Bronchial epithelial cell (primary cell): ENCODE results near the gene TSLP. TPM values are rescaled to one million over a fixed set of nuclear protein-coding genes. Genes with fewer than 3 reads are reported as not detected.

Experiments used
- DNase-seq: peaks from one replicate; pipeline ENCODE4 v3.0.0-alpha.2; 2010; ENCODE audit warnings: low read depth
- FAIRE-seq: peaks from 2 replicates; lab custom pipeline; 2011; peaks lifted over from hg19 to GRCh38; lab: Jason Lieb, UNC
- H3K27me3 ChIP-seq: 2 replicates; pipeline ENCODE4 v1.5.1; 2011; ENCODE audit warnings: low read length; ENCODE audit not compliant: control insufficient read depth, insufficient read depth
- H3K36me3 ChIP-seq: 2 replicates; pipeline ENCODE4 v1.5.1; 2011; ENCODE audit warnings: low read length; ENCODE audit not compliant: control insufficient read depth, insufficient read depth
- H3K4me3 ChIP-seq: 2 replicates; pipeline ENCODE4 v1.5.1; 2011; ENCODE audit warnings: mild to moderate bottlenecking, low read depth, low read length, control low read depth
- total RNA-seq: library from RNA; depleted of rRNA; stranded (reverse); fragments of >200 nt; gene quantifications from 2 replicates; pipeline ENCODE4 v1.2.1, GENCODE V29; 2014
- TF ChIP-seq, protein P1 (sequence below): IDR thresholded peaks from 2 replicates; pipeline ENCODE4 v1.5.1; 2011; ENCODE audit warnings: mild to moderate bottlenecking, moderate library complexity, low read length, control low read depth, inconsistent platforms; ENCODE audit not compliant: insufficient read depth, severe bottlenecking

TSLP gene
- total RNA-seq, 1 donor from 2014 or later, result 0.79 TPM

DNA sequence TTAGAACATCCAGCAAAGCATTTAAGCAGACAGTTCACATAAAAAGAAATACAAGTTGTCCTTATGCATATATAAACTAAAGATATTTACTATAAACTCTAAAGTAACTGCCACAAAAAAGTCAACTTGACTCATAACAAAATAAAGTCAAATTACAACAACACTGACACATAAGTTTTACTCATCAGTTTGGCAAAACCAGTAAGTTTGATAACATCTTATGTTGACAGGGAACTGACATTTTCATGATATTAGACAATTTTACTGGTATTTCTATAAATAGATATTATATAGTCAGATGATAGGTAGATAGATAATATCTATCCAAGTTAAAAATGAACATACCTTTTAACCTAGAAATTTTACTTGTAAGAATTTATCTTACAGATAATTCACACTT is 9.9 kb upstream of the TSLP start:
- Histone ChIP-seq H3K36me3 (no peaks in the 10 kb centered on the region), H3K27me3 (no peaks in the 10 kb centered on the region), H3K4me3 (no peak overlapping the region)
- DNase-seq (no peak), FAIRE-seq (no peak)
- TF ChIP-seq, protein P1, sequence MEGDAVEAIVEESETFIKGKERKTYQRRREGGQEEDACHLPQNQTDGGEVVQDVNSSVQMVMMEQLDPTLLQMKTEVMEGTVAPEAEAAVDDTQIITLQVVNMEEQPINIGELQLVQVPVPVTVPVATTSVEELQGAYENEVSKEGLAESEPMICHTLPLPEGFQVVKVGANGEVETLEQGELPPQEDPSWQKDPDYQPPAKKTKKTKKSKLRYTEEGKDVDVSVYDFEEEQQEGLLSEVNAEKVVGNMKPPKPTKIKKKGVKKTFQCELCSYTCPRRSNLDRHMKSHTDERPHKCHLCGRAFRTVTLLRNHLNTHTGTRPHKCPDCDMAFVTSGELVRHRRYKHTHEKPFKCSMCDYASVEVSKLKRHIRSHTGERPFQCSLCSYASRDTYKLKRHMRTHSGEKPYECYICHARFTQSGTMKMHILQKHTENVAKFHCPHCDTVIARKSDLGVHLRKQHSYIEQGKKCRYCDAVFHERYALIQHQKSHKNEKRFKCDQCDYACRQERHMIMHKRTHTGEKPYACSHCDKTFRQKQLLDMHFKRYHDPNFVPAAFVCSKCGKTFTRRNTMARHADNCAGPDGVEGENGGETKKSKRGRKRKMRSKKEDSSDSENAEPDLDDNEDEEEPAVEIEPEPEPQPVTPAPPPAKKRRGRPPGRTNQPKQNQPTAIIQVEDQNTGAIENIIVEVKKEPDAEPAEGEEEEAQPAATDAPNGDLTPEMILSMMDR, result no peak

DNA sequence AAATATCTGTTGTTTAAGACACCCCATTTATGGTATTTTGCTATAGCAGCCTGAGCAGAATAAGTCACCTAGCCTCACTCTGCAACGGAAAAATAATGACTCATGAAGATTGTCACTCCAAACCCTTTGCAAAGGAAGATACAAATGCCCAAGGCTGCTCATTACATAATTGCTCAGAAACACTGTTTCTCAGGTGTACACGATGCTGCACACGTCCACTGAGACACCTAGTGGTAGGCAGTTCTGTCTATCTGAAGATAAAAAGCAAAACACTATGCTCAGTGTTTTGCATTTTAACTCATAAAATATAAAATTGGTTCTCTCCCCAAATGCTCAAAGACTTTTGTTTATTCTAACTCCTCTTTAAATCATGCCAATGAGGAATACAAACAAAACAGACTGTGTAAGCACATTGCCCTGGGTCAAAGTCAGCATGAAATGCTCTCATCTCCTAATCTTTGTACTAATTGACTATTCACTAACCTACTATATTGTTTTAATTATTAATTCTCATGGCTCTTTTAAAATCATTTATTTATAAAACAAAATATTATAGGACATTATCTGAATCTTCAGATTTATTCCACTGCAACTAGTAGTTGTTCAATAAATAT is 7.7 kb upstream of the TSLP start:
- H3K27me3 ChIP-seq, result no peaks in the 10 kb centered on the region
- DNase-seq, result peak; percentile 87
- FAIRE-seq, result no peak
- H3K4me3 ChIP-seq, result no peak overlapping the region
- TF ChIP-seq, protein P1, result peak; percentile 77
- no peaks in the 10 kb centered on the region for H3K36me3 ChIP-seq

DNA sequence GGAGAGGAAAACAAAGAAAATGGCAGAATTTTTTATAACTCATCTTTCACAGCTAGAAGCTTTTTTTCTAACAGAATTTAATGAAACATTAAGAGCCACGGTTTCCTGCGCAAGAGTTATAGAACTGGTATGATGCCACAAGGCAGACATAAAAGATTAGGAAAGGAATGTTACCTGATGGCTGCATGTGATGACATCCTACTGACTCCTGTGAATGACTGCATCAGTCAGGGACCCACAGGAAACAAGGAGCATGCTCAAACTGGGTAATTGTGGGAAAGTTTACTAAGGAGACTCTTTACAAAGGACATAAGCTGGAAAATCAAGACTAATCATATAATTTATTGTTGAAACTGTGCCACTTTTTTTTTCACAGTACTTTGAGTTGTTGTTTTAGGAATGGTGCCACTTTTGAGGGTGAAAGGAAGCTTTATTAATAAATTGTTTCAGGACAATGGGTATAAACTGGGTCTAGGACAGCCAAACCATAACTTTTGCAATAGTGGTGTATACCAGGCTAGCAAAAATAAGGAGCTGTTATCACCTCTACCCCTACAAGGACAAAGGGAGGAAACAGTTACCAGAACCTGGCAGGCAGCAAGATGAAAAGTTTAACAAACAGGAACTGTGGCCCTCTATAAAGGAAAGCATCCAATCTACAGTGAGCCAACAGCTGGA is 5.1 kb upstream of the TSLP start:
- DNase-seq (peak; percentile 65), FAIRE-seq (no peak)
- Histone ChIP-seq H3K36me3 (no peaks in the 10 kb centered on the region), H3K4me3 (no peak overlapping the region), H3K27me3 (peaks cover 2% of the 10 kb centered on the region)
- TF ChIP-seq, protein P1, result no peak

DNA sequence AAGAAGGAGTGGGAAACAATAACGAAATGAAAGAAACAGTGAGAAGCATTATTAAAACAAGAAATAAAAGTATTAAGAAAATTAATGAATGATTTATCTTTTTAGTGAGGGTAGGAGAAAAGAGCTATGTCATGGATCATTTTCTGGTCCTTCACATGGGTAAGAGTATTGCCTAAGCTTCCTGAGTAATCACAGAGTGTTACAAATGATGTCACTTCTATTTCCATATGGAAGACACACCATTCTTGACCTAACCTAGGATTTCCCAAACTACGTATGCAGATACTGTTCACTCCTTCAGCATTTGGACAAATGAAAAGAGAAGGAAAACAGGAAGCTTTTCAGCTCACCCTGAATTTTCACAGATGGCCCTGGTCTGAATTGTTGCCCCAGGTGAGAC is 3.3 kb upstream of the TSLP start:
- H3K4me3 ChIP-seq, result no peak overlapping the region
- no peaks in the 10 kb centered on the region for H3K36me3 ChIP-seq
- no peak for FAIRE-seq
- TF ChIP-seq, protein P1, result no peak
- H3K27me3 ChIP-seq, result peaks cover 2% of the 10 kb centered on the region
- DNase-seq, result peak; percentile 63

DNA sequence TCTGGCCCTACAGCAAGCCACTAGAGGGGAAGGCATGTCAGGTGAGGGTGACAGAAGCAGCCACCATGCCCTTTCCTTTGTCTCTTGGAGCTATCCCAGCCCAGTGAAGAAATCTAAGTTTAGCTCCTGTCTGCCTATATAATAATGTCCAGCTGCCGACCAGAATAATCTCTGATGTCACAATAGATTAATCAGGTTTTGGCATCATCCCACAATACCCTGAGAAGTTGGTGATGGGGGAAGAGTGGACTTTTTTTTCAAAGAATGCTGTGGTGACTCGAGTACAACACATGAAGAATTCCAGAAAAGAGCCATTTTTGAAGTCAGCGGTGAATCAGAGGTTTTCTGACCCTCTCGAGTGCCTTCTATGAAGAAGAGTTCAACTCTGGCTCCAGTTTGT is 1.7 kb upstream of the TSLP start:
- FAIRE-seq, result no peak

More for the DNA sequence above, 1.7 kb upstream of the TSLP start:
- no peak for DNase-seq
- H3K27me3 ChIP-seq, result peaks cover 2% of the 10 kb centered on the region
- no peaks in the 10 kb centered on the region for H3K36me3 ChIP-seq
- no peak overlapping the region for H3K4me3 ChIP-seq
- TF ChIP-seq, protein P1, result no peak
